Astrocyte of the spinal cord (primary cell): ENCODE data around the gene MXD1.
"Not testable (repeated sequence)": the region's sequence is repeated elsewhere in the genome, so short reads cannot be mapped to it uniquely, and the experiment has no call there.

Source experiments
- DNase-seq: peaks from one replicate; pipeline ENCODE4 v3.0.0; 2011; ENCODE audit warnings: low read depth, low spot score
- H3K4me3 ChIP-seq: 2 replicates; pipeline ENCODE4 v1.5.1; 2011; ENCODE audit warnings: low read depth, mild to moderate bottlenecking, low read length, moderate library complexity
- in situ Hi-C: cut with HindIII; loops from 2 replicates; pipeline ENCODE4 v1.10.0; 2017; ENCODE audit warnings: low sequenced_read_pairs
- TF ChIP-seq, protein P1 (sequence below): IDR thresholded peaks from 2 replicates; pipeline ENCODE4 v1.5.1; 2012; ENCODE audit warnings: low read depth, mild to moderate bottlenecking, low read length, inconsistent platforms

Gene MXD1, protein sequence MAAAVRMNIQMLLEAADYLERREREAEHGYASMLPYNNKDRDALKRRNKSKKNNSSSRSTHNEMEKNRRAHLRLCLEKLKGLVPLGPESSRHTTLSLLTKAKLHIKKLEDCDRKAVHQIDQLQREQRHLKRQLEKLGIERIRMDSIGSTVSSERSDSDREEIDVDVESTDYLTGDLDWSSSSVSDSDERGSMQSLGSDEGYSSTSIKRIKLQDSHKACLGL

DNA sequence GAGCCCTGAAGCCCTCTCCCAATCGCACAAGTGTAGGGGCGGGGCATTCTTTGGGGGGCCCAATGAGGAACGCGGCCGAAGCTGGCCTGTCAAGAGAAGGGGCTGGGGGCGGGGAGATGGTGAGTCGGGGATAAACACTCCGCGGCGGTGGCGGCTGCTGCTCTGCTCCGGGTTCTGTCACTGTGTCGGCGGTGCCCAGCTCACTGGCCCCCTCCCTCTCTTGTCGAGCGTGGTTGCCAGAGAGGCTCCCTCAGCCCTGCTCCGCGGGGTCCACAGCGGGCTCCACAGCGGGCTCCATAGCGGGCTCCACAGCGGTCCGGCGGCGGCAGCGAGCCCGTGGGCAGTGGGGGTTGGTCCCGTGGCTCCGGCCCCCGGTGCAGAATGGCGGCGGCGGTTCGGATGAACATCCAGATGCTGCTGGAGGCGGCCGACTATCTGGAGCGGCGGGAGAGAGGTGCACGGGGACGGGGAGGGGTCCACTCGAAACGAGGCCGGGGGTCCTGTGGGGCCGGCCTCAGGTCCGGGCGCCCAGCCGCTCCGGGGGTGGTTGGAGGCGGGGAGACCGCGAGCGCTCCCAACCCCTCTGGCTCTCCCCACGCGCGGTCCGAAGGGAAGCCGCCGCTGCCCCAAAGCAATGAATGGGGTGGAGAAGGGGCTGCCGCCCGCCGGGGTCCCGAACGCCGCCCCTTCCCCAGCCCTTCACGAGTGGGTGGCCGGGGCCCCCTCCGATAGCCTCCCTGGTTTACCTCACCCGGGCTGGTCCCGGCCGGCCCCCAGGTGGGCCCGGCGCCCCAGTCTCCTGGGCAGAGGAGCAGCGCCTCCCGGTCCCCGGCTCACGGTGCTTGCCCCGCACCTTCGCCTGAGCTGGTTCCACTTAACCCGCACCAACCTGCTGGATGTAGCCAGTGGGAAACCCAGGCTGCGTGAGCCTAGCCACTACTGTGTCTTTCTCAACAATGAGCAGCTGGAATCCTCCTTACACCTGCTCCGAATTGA lies at the start of gene MXD1:
Gene MXD1, plus strand, starts transcription at position 160 of the 996 bp plus-strand sequence. Its CDS starts 222 bp downstream, at position 382.
- in situ Hi-C loops: no loop called here
- peak within 1 kb of the TSS; percentile 79 for H3K4me3 ChIP-seq
- DNase-seq: no peak
- TF ChIP-seq, protein P1, sequence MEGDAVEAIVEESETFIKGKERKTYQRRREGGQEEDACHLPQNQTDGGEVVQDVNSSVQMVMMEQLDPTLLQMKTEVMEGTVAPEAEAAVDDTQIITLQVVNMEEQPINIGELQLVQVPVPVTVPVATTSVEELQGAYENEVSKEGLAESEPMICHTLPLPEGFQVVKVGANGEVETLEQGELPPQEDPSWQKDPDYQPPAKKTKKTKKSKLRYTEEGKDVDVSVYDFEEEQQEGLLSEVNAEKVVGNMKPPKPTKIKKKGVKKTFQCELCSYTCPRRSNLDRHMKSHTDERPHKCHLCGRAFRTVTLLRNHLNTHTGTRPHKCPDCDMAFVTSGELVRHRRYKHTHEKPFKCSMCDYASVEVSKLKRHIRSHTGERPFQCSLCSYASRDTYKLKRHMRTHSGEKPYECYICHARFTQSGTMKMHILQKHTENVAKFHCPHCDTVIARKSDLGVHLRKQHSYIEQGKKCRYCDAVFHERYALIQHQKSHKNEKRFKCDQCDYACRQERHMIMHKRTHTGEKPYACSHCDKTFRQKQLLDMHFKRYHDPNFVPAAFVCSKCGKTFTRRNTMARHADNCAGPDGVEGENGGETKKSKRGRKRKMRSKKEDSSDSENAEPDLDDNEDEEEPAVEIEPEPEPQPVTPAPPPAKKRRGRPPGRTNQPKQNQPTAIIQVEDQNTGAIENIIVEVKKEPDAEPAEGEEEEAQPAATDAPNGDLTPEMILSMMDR: no peak

DNA sequence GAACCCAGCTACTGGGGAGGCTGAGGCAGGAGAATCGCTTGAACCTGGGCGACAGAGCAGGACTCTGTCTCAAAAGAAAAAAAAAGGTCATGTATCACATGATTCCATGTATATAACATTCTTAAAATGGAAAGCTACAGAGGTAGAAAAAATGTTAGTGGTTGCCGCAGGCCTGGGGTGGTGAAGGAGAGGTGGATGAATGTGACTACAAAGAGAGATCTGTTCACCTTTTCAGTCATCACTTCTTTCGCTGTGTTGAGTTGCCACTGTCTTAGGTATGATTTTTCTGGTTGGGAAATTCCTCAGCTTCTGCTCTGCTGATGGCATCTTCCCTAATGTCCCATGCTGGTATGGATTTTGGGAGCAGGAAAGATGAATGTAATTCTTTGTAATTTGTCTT lies 26.5 kb upstream of the MXD1 start:
- TF ChIP-seq, protein P1: no peak
- in situ Hi-C loops: no loop called here
- DNase-seq: no peak
- no peak overlapping the region for H3K4me3 ChIP-seq

DNA sequence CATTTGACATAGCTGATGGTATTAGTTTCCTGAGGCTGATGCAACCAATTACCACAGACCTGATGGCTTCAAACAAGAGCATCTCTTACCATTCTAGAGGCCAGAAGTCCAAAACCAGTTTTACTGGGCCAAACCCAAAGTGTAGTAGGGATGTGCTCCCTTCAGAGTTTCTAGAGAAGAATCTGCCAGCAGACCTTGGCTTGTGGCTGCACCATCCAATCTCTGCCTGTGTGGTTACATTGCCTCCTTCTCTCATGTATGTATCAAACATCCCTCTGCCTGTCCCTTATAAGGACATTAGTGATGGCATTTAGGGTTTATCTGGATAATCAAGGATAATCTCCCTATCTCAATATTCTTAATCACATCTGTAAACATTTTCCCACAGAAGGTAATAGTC lies 25.6 kb upstream of the MXD1 start:
- TF ChIP-seq, protein P1: no peak
- no peak overlapping the region for H3K4me3 ChIP-seq
- no peak for DNase-seq
- in situ Hi-C loops: no loop called here

DNA sequence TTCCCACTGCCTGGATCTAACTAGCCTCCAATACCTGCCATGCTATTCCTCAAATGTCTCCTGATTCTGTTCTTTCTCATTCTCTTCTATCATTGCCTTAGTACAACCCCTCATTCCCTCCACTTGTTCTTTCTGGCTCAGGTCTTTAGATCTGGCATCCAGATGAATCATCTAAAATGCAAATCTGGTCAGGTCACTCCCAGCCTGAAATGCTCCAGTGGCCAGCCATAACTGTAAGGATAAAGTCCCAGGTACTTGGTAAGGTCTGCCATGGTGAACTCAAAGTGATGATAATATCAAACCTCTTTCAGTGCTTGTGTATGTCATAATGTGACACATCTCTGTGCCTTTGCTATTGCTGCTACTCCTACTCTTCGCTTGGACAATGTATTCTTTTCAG lies 24.0 kb upstream of the MXD1 start:
- in situ Hi-C loops: no loop called here
- TF ChIP-seq, protein P1: no peak
- no peak overlapping the region for H3K4me3 ChIP-seq
- DNase-seq: no peak

DNA sequence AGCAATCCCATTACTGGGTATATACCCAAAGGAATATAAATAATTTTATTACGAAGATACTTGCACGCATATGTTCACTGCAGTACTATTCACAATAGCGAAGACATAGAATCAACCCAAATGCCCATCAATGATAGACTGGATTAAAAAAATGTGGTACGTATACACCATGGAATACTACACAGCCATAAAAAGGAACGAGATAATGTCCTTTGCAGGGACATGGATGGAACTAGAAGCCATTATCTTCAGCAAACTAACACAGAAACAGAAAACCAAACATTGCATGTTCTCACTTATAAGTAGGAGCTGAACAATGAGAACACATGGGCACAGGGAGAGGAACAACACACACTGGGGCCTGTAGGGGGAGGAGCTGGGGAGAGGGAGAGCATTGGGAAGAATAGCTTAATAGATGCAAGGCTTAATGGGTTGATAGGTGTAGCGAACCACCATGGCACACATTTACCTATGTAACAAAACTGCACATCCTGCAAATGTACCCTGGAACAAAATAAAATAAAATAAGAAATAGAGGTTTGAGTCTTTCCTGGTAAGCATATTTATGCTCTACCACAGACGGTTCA lies 22.0 kb upstream of the MXD1 start:
- in situ Hi-C loops, DNase-seq, H3K4me3 ChIP-seq: not testable (repeated sequence)

DNA sequence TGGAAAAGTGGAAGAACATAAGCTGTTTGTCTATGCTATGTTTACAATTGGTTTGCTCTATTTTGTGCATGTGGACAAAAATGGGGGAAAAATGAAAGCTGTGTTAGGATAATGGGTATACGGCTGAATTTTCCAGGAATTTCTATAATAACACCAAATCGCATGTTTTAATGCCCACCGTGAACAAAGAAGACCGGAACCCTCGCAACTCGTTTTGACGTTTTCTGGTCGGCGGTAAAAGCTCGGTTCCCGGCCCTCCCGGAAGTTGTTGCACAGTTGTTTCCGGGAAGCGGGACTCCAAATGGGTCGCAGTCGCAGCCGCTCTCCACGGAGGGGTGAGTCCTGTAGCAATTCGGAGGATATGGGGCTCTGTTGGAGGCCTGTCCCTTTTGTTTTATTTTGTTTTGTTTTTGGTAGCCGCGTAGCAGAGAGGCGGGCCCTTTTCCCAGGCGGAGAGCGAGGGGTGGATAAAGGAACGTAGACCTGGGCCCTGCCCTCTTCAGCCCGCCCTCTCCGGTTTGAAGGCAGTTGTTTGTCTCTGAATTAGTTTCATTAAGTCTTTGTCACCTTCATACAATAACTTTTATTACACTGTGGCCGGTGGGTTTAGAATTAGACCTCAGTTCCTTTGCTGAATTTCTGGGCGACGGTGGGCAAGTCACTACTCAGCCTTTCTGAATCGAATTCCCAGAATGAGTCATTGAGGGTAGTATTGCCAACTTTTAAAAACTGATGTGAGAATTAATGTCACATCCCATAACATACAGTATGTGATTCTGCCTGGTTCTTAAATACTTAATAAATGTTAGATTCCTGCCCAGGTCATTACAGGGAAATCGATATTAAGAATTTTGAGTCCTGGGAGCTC lies 21.0 kb upstream of the MXD1 start, which contains the start of gene SNRNP27:
Gene SNRNP27, plus strand, starts transcription at position 273 of the 868 bp plus-strand sequence. Its CDS starts 29 bp downstream, at position 302.
- TF ChIP-seq, protein P1: no peak
- peak; percentile 85 for DNase-seq
- in situ Hi-C loops: no loop called here
- H3K4me3 ChIP-seq: peak within 1 kb of the TSS; percentile 55

DNA sequence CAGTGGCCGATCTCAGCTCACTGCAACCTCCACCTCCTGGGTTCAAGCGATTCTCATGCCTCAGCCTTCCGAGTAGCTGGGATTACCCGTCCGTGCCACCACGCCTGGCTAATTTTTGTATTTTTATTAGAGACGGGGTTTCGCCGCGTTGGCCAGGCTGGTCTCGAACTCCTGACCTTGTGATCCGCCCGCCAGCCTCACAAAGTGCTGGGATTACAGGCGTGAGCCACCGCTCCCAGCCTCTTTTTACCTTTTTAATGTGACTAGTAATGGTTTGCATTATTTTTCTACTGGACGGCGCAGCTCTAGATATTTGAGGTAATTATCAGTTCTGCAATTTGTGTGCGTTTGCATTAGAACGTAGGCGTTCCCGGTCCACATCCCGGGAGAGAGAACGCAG lies 20.2 kb upstream of the MXD1 start:
- peak overlapping the region; percentile 55 for H3K4me3 ChIP-seq
- in situ Hi-C loops, DNase-seq: not testable (repeated sequence)
